HG03139 (cell line): ENCODE measurements around the gene CNPY3.

ENCODE experiments used
- ATAC-seq: cut with Tn5 transposase; IDR thresholded peaks from one replicate; pipeline ENCODE4 v1.9.1; 2021; ENCODE audit not compliant: unreplicated experiment

Gene CNPY3

GRCh38 chr6:42958125-42958524 is 28.8 kb downstream of the CNPY3 start:
- no peak for ATAC-seq

- no peak for ATAC-seq
Measured at GRCh38 chr6:42959917-42960242, 30.6 kb downstream of the CNPY3 start.

- no peak for ATAC-seq
Measured at GRCh38 chr6:42960243-42961019, 31.2 kb downstream of the CNPY3 start, which contains the start of gene GNMT. Gene GNMT, plus strand, starts transcription at chr6:42960754. Its CDS starts 14 bp downstream, at chr6:42960768.

GRCh38 chr6:42961020-42961470 is 31.8 kb downstream of the CNPY3 start:
- ATAC-seq = no peak

GRCh38 chr6:42962096-42962495 is 32.8 kb downstream of the CNPY3 start:
- no peak for ATAC-seq

- ATAC-seq = no peak
Measured at GRCh38 chr6:42962502-42963178, 33.4 kb downstream of the CNPY3 start.

GRCh38 chr6:42963179-42963854 is 34.0 kb downstream of the CNPY3 start:
- ATAC-seq = no peak

- ATAC-seq = no peak
Measured at GRCh38 chr6:42963855-42964605, 34.8 kb downstream of the CNPY3 start.

- ATAC-seq = no peak
Measured at GRCh38 chr6:42966571-42966970, 37.3 kb downstream of the CNPY3 start.

GRCh38 chr6:42967228-42967627 is 37.9 kb downstream of the CNPY3 start:
- ATAC-seq = no peak

GRCh38 chr6:42968126-42968701 is 38.9 kb downstream of the CNPY3 start:
- ATAC-seq = no peak

GRCh38 chr6:42968783-42969182 is 39.5 kb downstream of the CNPY3 start:
- ATAC-seq = no peak

- ATAC-seq = no peak
Measured at GRCh38 chr6:42969431-42969830, 40.2 kb downstream of the CNPY3 start.

- ATAC-seq = no peak
Measured at GRCh38 chr6:42969934-42970333, 40.7 kb downstream of the CNPY3 start.

GRCh38 chr6:42970871-42971612 is 41.8 kb downstream of the CNPY3 start:
- ATAC-seq = no peak

GRCh38 chr6:42971746-42972327 is 42.6 kb downstream of the CNPY3 start:
- no peak for ATAC-seq

- ATAC-seq = no peak
Measured at GRCh38 chr6:42973926-42974325, 44.6 kb downstream of the CNPY3 start.

- no peak for ATAC-seq
Measured at GRCh38 chr6:42974919-42975505, 45.7 kb downstream of the CNPY3 start.

GRCh38 chr6:42978487-42978838 is 49.2 kb downstream of the CNPY3 start:
- ATAC-seq = peak; percentile 15
